Adrenal gland (tissue), 12 donors: Measurements from ENCODE around the gene TSSC4. TPM values are rescaled to one million over a fixed set of nuclear protein-coding genes. Genes with fewer than 3 reads are reported as not detected.
"Not testable (repeated sequence)": the region's sequence is repeated elsewhere in the genome, so short reads cannot be mapped to it uniquely, and the experiment has no call there.

ENCODE experiments used
- DNase-seq, 7 donors: peaks; one replicate each; pipeline ENCODE4 v3.0.0-alpha.2; 2019 to 2020
- H3K27ac ChIP-seq, 5 donors: fragments of 200-600 bp; sonication (generic) in 4 of 5; 1 replicate in 3 of 5; 2 replicates in 2 of 5; pipeline versions ENCODE4 v1.5.1 to v1.8.0; 2016 to 2020; ENCODE audit warnings: mild to moderate bottlenecking in 1 of 5
- H3K27me3 ChIP-seq: fragments of 200-600 bp; 2 replicates; pipeline ENCODE4 v1.8.0; 2021
- H3K36me3 ChIP-seq, 2 donors: fragments of 200-600 bp; replicated peaks in 1 of 2; 1 replicate in 1 of 2; 2 replicates in 1 of 2; pipeline versions ENCODE4 v1.5.1 to v1.8.0; 2018 to 2022
- H3K4me1 ChIP-seq, 2 donors: fragments of 200-600 bp; replicated peaks in 1 of 2; 1 replicate in 1 of 2; 2 replicates in 1 of 2; pipeline versions ENCODE4 v1.5.1 to v1.8.0; 2018 to 2021
- H3K4me3 ChIP-seq, 4 donors: fragments of 200-600 bp; sonication (generic) in 3 of 4; one replicate each; pipeline ENCODE4 v1.5.1; 2016 to 2018
- H3K9me3 ChIP-seq, 3 donors: fragments of 200-600 bp; sonication (generic) in 1 of 3; replicated peaks in 1 of 3; 1 replicate in 2 of 3; 2 replicates in 1 of 3; pipeline versions ENCODE4 v1.5.1 to v1.8.0; 2016 to 2021
- POLR2A ChIP-seq, 2 donors: fragments of 450-650 bp; IDR thresholded peaks; one replicate each; pipeline ENCODE4 v1.6.1; 2017; ENCODE audit warnings: antibody characterized with exemption in 2 of 2, mild to moderate bottlenecking in 2 of 2, moderate library complexity in 1 of 2
- WGBS, 4 donors: extraction: QIAGEN DNeasy Blood & Tissue Kit in 2 of 4; methylation state at CpG; one replicate each; pipeline versions ENCODE4 v1.1.5 to v1.1.7; 2013 to 2017; 5-methylcytosine and 5-hydroxymethylcytosine counted together
- intact Hi-C, 2 donors: fragments of 100-400 bp; cut with DNase I; formaldehyde crosslinking; loops; one replicate each; pipeline versions ENCODE4 v1.14.1 to v1.15.0; 2022 to 2023
- polyA plus RNA-seq, 3 donors: library from polyadenylated mRNA; stranded (reverse); fragments of 200-250 nt in 2 of 3; fragments of 350-450 nt in 1 of 3; fragmentation: Illumina TruSeq in 1 of 3; extraction: RNeasy Lipid Tissue Mini Kit (QIAGEN cat#74804) in 1 of 3; gene quantifications; one replicate each; pipeline ENCODE4 v1.2.3, GENCODE V29; 2013 to 2014
- total RNA-seq, 9 donors: library from RNA; depleted of rRNA in 4 of 9; stranded (reverse); fragments of >200 nt in 4 of 9; fragments of 120-200 nt in 1 of 9; fragmentation: NEBNext Ultra II Directional in 1 of 9; extraction: Animal tissue kit (Norgen Biotek cat#: 25700) in 1 of 9; gene quantifications; one replicate each; pipeline versions ENCODE4 v1.1.0 to v1.2.4, GENCODE V29; 2013 to 2023
- TF ChIP-seq, protein P1 (sequence below), 6 experiments: fragments of 450-650 bp in 4 of 6; fragments of 200-600 bp in 2 of 6; sonication (generic) in 1 of 6; IDR thresholded peaks; 1 replicate in 5 of 6; 2 replicates in 1 of 6; pipeline versions ENCODE4 v1.5.1 to v1.8.0; 2016 to 2021; ENCODE audit warnings: antibody characterized with exemption in 6 of 6, mild to moderate bottlenecking in 2 of 6, moderate library complexity in 1 of 6
- donor health status: healthy with polysubstance abuse.
- donor health status: Bipolar disorder and iron deficiency.
- donor health status: DM: yes; HTN: yes; CAD: no.
- donor health status: DM: no; HTN: no; CAD: no.
- donor health status: DM: no; HTN: no; CAD: no.
- donor health status: DM: yes; HTN: yes; CAD: no.

The TSSC4 gene
- total and polyA plus RNA-seq, 12 donors = 3.4 to 94.6 (median 38.1) TPM

DNA sequence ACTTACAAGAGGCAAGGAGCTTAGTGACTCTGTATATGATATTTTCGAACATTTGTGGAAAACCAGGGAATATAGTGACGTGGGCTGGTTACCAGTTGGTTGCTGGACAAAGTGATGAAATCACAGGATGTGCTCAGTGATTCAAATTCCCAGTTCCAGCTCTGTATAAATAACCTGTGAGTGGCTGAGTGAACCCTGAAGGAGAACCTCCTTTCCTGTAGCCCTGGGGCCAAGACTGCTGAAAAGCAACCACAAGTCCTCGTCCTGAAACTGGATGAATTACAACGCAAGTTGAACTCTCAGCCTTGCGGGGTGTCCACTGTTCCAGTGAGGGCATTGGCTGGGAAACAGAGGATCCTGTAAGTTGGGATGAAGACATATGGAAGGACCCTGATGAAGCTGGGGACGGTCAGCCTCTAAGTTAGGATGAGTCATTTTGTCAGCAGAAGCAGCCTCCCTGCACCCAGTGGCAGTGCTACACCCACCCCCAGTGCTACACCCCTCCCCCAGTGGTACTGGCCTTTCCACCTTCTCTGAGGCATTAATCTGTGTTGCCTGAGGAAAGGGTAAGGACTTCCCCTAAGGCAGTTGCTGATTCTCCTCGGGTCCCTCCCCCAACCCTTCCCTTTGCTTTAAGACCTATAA, 45.4 kb upstream of the TSSC4 start:
- WGBS, 4 donors = 67 to 88% (median 72%) methylated on average over 5 to 7 of the region's 7 CpGs
- H3K9me3 ChIP-seq = no peaks in the 10 kb centered on the region
- intact Hi-C loops = no loop called here

DNA sequence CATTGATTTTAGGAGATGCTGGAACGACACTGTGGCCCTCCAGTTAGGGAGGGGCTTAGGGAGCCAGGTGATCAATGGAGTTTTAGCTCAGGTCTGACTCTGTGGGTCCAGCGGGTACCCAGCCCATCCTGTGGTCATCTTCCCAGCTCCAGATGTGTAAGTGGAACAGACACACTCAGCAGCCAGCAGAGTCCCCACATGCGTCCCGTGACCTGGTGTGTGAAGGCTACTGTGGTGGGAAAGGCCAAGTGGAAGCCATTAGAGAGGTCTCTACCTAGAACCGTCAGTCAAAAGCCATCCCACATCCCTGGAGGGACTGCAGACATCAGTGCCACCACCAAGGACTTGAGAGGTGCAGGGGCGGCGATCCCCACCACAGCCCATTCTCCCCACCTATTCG, 43.3 kb upstream of the TSSC4 start:
- H3K4me3 ChIP-seq = no peak overlapping the region
- intact Hi-C loops = no loop called here
- H3K36me3 ChIP-seq = no peaks in the 10 kb centered on the region
- H3K9me3 ChIP-seq = no peaks in the 10 kb centered on the region
- TF ChIP-seq POLR2A (IDR thresholded peaks at IDR 0.05) = no peak
- TF ChIP-seq, protein P1, sequence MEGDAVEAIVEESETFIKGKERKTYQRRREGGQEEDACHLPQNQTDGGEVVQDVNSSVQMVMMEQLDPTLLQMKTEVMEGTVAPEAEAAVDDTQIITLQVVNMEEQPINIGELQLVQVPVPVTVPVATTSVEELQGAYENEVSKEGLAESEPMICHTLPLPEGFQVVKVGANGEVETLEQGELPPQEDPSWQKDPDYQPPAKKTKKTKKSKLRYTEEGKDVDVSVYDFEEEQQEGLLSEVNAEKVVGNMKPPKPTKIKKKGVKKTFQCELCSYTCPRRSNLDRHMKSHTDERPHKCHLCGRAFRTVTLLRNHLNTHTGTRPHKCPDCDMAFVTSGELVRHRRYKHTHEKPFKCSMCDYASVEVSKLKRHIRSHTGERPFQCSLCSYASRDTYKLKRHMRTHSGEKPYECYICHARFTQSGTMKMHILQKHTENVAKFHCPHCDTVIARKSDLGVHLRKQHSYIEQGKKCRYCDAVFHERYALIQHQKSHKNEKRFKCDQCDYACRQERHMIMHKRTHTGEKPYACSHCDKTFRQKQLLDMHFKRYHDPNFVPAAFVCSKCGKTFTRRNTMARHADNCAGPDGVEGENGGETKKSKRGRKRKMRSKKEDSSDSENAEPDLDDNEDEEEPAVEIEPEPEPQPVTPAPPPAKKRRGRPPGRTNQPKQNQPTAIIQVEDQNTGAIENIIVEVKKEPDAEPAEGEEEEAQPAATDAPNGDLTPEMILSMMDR (IDR thresholded peaks at IDR 0.05) = no peak
- no peaks in the 10 kb centered on the region for H3K4me1 ChIP-seq
- H3K27ac ChIP-seq = no peak overlapping the region
- no peaks in the 10 kb centered on the region for H3K27me3 ChIP-seq
- DNase-seq = no peak
- WGBS, 4 donors = 60 to 78% (median 63%) methylated on average over 6 to 8 of the region's 8 CpGs

More for the DNA sequence above, 45.4 kb upstream of the TSSC4 start:
- Histone ChIP-seq H3K4me3 (no peak overlapping the region), H3K4me1 (no peaks in the 10 kb centered on the region), H3K27ac (no peak overlapping the region), H3K36me3 (no peaks in the 10 kb centered on the region), H3K27me3 (no peaks in the 10 kb centered on the region)
- TF ChIP-seq POLR2A (IDR thresholded peaks at IDR 0.05) = no peak
- TF ChIP-seq, protein P1 (IDR thresholded peaks at IDR 0.05) = no peak
- no peak for DNase-seq

DNA sequence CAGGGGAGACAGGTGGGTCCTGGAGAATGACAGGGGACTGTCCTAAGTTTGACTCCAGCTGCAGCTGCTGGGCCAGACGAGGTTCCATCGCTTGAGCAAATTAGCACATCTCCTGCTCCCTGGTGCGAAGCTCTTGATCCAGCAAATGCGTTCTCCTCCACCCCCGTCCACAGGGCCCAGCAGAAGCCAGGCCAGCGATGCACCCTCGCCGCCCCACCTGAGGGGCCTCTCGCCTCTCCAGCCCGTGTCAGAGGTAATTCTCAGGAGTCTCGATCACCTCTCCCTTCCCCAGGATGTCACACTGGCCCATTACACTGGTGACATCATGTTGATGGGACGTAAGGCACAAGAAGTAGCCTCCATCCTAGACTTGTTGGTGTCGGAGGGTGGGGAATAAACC, 42.9 kb upstream of the TSSC4 start:
- DNase-seq, H3K4me3 ChIP-seq, H3K27ac ChIP-seq, H3K9me3 ChIP-seq, intact Hi-C loops, H3K36me3 ChIP-seq, H3K4me1 ChIP-seq, H3K27me3 ChIP-seq: not testable (repeated sequence)
- WGBS, 4 donors = 91 to 96% (median 94%) methylated on average over 9 to 13 of the region's 13 CpGs

DNA sequence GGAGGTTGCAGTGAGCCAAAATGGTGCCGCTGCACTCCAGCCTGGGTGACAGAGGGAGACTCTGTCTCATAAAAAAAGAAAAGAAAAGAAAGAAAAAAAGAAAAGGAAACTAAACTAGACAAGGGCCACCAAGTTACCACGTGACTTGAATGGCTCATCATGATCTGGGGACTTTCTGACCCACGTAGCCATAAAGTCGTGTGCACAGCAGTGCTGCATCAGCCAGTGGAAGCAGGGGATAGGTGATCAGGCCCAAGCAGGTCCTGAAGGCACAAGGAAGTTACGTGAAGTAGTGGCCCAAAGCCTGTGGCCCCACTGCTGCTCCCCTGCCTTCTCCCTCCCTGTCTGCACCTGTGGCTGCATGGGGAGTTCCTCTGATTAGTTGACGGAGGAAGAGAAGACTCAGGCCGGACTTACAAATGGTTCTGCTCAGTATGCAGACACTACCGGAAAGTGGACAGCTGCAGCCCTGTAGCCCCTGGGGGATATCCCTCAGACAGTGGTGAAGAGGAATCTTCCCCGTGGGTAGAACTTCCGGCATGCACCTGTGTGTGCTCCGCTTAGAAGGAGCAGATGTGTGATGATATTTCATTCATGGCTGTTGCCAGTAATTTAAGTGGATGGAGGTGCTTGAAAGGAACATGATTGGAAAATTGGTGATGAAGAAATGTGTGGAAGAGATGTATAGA, 41.7 kb upstream of the TSSC4 start:
- DNase-seq = no peak
- Histone ChIP-seq H3K4me1 (no peaks in the 10 kb centered on the region), H3K36me3 (no peaks in the 10 kb centered on the region), H3K27ac (no peak overlapping the region), H3K9me3 (no peaks in the 10 kb centered on the region), H3K27me3 (no peaks in the 10 kb centered on the region), H3K4me3 (no peak overlapping the region)
- TF ChIP-seq, protein P1 (IDR thresholded peaks at IDR 0.05) = no peak
- TF ChIP-seq POLR2A (IDR thresholded peaks at IDR 0.05) = no peak
- 86 to 93% (median 90%) methylated on average over 11 of the region's 11 CpGs for WGBS, 4 donors
- intact Hi-C loops = no loop called here

DNA sequence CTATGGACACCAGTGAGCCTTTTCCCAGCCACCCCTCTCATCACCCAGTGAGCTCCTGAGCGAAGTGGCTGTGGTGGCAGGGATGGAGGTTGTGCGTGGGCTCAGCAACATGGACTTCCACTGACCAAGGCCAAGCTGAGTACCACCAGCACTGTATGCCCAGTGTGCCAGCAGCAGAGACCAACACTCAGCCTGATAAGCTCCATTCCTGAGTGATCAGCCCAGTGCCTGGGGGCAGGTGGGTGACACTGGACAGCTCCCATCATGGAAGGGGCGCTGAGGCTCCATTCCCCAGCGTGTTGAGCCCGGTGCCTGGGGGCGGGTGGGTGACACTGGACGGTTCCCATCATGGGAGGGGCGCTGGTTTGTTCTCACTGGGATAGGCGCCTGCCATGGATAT, 41.0 kb upstream of the TSSC4 start:
- Histone ChIP-seq H3K4me1 (no peaks in the 10 kb centered on the region), H3K27me3 (no peaks in the 10 kb centered on the region), H3K27ac (no peak overlapping the region), H3K36me3 (no peaks in the 10 kb centered on the region), H3K4me3 (no peak overlapping the region), H3K9me3 (no peaks in the 10 kb centered on the region)
- 90 to 96% (median 91%) methylated on average over 2 to 9 of the region's 9 CpGs for WGBS, 4 donors
- intact Hi-C loops = no loop called here
- TF ChIP-seq, protein P1 (IDR thresholded peaks at IDR 0.05) = no peak
- no peak for TF ChIP-seq POLR2A (IDR thresholded peaks at IDR 0.05)
- DNase-seq = peak in 1 of 7 donors; percentile 3
